ENCODE data around the gene CPNE5.

CPNE5 gene

DNA sequence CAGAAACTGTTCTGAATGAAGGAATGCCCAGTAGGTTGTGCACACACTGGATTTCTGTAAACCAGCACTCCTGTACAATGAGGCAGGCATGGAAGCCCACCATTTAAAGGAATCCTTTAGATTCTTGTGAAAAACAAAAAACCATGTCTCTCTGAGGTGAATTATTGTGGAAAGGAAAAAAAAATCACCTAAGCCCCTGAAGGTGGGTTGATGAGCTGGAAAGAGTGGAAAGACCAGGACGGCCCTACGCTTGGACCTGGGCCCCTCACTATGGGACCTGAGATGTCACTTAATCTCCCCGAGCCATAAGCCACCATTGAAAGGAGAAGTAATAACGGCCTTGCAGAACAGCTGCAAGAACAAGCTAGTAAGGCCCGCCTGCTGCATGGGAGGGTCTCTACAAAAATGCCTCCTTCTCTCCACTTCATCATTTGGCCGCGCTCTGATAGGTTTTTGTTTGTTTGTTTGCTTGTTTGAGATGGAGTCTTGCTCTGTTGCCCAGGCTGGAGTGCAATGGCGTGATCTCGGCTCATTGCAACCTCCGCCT lies 72.8 kb downstream of the CPNE5 start:
- no peak for DNase-seq (ENCODE audit: low read depth in 2 of 2)

DNA sequence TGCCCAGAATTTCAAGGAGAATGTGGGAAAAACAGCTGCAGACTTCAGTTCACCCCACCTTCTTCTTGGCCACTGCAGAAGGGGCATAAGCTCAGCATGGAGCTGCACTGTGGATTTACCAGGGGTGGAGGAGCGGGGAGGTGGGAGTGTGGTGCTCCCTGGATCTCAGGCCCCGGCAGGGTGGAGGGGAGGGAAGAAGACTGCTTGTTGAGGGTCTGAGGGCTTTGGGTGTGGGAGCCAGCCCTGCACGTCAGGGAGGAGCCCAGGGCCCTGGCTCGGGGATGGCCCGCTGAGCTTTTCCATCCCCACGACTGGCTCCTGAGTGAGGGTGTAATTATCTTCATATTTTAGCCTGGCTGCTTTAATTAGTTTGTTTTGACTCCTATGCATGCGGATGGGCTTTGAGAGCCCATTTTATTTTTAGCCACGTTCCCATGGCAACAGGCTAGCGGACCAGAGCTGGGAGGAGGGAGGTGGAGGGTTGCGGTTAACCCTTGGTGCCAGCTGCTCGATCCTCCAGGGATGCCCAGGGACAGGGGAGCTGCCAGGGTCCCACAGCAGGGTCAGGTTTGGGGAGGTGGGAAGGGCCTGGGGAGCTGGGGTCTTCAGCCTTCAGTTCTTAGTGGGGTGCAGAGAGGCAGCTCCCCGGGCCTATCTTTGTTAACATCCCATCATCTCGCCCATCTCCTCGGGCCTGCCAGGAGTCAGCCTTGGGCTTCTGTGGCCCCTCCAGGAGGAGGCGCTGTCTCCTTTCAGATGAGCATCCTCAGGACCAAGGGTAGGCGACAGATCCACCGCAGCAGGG lies 73.4 kb downstream of the CPNE5 start:
- DNase-seq (ENCODE audit: low read depth in 2 of 2), result peak; percentile 54 to 80

DNA sequence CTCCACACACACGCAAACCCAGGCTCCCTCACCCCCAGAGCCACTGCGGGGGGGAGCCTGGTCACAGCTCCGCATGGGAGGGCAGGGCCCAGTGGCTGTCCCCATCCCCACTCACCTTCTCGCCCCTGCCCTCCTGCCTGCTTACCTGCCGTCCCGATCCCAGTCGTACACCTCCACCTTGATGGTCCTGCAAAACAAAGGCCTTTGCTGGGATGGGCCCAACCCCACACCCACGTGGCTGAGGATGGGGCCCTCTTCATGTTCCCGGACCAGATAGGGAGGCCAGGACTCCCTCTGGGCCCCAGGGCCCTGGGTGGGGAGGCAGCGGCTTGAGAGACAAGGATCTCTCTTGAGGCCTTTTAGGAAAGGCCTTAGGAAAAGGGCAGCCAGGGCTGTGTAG lies 74.1 kb downstream of the CPNE5 start:
- no peak for DNase-seq (ENCODE audit: low read depth in 2 of 2)

GRCh38 chr6:36762123-36762522 lies 77.1 kb downstream of the CPNE5 start:
- no peak for DNase-seq (ENCODE audit: low read depth in 2 of 2)

DNA sequence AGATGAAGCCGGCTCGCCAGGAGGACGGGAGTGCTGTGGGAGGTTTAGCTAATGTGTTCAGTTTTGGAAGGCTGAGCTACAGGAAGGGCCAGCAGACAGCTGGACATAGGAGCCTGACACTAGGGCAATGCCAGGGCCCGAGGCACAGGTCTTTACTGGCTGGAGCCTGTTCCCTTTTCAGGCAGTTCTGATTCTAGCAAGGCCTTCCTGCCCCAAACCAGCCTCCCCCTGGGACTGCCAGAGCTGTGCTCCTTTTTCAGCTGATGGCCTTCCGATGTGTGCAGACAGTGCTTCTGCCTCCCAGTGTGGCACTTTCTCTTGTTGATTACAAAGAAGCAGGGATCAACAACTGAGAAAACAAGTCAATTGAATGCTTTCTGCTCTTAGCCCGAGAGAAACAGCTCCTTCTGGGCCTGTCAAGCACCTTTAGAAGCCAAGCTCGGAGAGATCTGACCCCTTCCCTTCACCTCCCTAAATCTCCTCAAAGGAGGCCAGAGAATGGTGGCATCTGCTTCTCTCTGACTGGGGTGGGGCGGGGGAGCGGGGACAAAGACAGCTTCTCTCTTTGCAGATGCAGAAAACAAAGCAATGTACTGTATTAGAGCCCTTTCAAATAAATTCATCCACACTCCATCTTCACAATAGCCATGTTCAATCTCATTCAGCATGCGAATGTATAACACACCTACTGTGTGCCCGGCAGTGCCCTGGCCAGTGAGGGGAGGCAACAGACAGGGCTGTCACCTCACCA lies 78.4 kb downstream of the CPNE5 start:
- no peak for DNase-seq (ENCODE audit: low read depth in 2 of 2)

- DNase-seq (ENCODE audit: low read depth in 2 of 2), result peak; percentile 65 to 78
These were observed 80.0 kb downstream of the CPNE5 start for GRCh38 chr6:36759148-36759759.

- no peak for DNase-seq (ENCODE audit: low read depth in 2 of 2)
These were observed 80.6 kb downstream of the CPNE5 start for GRCh38 chr6:36758516-36759147.

- no peak for DNase-seq (ENCODE audit: low read depth in 2 of 2)
These were observed 81.2 kb downstream of the CPNE5 start for GRCh38 chr6:36757943-36758508.

DNA sequence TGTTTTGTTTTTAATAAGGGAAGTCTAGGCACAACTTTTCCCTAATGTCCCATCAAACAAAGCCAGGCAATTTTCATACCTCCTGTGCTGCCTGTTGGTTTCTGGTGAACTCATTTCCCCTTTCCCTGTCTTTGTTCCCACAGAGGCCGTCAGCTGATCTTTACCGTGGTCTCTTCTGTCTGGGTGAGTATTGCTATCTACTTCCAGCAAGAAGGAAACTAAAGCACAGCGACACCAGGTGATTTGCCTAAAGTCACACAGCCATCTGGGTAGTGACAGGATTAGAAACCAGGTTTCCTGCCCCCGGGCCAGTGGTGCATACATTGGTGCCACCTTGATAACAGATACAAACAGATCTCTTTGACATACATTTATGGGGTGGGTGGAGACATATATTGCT lies 82.0 kb downstream of the CPNE5 start:
- DNase-seq (ENCODE audit: low read depth in 2 of 2), result no peak

GRCh38 chr6:36756786-36757185 lies 82.5 kb downstream of the CPNE5 start:
- DNase-seq (ENCODE audit: low read depth in 2 of 2), result no peak

DNA sequence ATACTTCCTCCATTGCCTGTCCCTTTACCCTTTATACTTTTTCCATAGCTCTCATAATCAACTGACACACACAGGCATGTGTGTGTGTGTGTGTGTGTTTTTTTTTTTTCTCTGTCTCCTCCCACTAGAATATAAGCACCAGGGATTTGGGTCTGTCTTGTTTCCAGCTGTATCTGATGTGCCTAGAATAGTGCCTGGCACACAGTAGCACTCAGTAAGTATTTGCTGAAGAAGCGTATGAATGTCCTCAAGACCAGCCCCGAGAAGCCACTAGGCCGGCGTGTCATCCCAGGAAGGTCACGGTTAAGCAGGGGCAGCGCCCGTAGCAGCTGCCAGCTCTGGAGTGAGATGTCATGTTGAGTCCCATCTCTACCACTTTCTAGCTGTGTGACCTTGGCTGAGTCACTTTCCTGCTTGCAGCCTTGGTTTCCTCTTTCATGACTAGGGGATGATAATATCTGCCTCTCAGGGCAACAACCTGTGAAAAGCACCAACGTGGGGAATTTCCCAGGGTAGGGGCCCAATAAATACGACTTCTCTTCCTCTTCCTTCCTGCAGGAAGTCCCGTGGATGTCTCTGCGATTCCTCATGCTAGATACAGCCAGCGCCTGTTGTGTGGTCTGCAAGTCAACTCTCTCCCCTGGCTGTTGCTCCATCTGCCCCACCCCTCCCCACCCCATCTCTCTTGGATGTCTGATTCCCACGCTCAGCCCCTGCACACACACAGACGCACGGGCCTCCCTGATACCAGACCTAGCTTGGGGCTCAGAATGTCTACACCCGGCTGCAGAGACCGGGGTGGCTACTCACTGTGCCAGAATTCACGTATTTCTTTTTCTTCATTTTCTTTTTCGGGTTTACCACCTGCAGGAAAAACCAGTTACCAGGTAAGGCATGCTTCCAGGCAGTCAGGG lies 83.6 kb downstream of the CPNE5 start:
- DNase-seq (ENCODE audit: low read depth in 2 of 2), result peak; percentile 59 to 61

GRCh38 chr6:36754582-36755434 lies 84.4 kb downstream of the CPNE5 start:
- no peak for DNase-seq (ENCODE audit: low read depth in 2 of 2)

DNA sequence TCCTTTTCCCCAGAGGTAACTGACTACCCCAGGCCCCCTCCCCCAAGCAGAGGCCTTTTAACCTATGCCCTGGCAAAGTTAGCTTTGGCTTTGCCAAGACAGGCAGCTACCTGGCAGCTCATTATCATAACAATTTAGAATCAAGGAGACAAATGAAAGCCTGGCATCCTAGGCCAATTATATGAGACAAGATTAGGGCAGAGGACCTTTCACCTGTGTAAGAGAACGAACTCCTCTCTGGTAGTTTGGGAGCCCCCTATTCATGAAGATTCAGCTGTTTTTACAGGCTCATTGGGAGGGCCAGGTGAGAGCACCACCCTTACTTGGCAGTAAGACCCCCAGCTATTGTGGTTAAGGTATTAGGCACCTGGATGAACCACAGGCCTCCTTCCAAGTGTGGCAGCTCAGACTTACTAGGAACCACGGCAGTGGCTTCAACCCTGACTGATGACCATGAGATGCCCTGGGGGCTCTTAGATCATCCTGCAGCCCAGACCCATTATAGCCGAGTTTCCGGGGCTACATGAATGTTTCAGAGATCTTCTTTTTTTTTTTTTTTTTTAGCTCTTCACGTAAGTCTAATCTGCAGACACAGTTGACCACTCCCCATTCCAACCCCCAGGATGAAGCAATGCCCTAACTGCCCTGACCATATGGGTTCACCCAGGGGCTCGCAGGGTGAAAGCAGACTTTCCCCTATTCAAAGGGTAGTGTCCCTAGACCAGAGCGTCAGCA lies 85.4 kb downstream of the CPNE5 start:
- DNase-seq (ENCODE audit: low read depth in 2 of 2), result no peak

DNA sequence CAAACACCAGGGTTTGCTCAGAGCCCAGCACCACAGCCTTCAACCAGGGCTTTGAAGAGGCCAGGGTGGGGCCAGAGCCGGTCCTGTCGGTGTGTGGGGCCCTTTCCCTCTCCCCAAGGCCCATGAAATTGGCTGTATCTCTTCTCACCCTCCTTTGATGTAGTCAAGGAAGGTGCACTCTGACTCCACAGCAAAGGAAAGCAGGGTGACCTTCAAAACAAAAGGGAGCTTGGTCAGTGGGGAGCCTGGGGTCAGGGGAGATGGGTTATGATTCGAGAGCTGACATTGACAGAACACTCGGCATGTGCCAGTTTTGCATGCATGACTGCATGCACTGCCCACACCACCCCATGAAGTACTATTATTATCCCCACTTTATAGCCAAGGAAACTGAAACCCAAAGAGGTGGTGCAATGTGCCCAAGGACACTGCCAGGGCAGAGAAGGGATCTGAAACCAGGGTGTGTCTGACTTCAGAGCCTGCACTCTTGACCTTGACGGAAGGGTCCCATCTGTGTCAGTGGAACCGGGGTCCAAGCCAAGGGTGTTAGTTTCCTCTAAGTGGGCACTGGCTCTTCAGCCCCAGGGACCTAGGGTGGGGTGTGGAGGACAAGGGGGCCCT lies 86.2 kb downstream of the CPNE5 start:
- DNase-seq (ENCODE audit: low read depth in 2 of 2), result no peak

DNA sequence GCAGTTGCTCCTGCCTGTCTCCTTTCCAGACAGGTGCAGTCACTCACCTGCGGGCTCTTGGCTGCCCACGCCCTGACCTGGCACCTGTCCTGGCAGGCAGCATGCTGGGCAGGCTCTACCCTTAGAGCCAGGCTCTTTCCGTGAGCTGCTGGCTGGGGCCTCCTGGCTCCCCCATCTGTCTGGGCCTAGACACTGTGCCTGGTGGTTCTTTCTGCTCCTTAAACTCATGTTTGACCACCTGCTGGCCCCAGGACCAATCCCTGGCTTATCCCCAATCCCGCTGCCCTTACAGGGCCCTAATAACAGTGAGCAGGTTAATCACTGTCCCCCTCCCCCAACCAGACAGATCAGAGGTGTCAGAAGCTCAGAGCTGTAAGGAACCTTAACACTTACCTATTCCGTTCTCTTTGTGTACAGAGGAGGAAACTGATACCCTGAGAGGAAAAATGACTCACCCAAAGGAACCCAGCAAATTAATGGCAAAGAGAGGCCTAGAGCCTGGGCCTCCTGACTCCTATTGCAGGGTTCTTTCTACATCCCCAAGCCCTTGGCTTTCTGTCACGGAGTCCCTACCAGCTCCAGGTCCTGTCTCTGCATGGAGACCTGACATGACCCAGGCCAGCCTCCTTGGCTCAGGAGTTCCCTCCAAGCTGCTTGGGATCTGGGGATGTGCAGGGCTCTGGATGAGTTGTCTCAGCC lies 86.9 kb downstream of the CPNE5 start:
- DNase-seq (ENCODE audit: low read depth in 2 of 2), result no peak

DNA sequence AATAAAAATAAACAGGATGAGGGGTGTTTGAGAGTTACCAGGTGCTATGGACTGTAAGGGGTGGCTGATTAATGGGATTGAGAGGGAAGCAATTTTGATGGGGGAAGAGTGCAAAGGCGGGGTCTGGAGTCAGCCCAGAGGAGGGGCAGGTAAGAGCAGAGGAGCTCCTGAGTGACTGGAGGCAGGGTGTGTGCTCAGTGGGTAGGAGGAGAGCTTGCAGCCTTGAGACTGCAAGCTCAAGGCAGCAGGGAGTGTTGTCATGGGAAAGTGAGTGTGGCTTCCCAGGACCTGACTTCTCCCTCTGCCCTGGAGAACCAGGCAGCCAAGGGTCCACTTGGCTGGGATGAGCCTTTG lies 87.4 kb downstream of the CPNE5 start:
- no peak for DNase-seq (ENCODE audit: low read depth in 2 of 2)

GRCh38 chr6:36751091-36751490 lies 88.2 kb downstream of the CPNE5 start:
- DNase-seq (ENCODE audit: low read depth in 2 of 2), result no peak
